NCI-H526 (cell line): ENCODE measurements around the gene BAIAP2L2.
"Not testable (repeated sequence)": the region's sequence is repeated elsewhere in the genome, so short reads cannot be mapped to it uniquely, and the experiment has no call there.

Experiments
- DNase-seq, 2 experiments: peaks; one replicate each; lab custom pipeline; 2025; lab: John Stamatoyannopoulos, UW

Gene BAIAP2L2

GRCh38 chr22:38110008-38110862 lies at the start of gene BAIAP2L2:
TSS of gene BAIAP2L2 (minus strand) at chr22:38110684. CDS start at chr22:38110525, 159 bp downstream.
- DNase-seq = peak in 1 of 2 experiments; percentile 49

GRCh38 chr22:38155703-38156102 lies 45.2 kb upstream of the BAIAP2L2 start:
- DNase-seq = no peak

- DNase-seq = not testable (repeated sequence)
Observed at GRCh38 chr22:38154563-38154915, 44.1 kb upstream of the BAIAP2L2 start.

- DNase-seq = no peak
Observed at GRCh38 chr22:38153821-38154562, 43.5 kb upstream of the BAIAP2L2 start.

GRCh38 chr22:38151126-38151500 lies 40.6 kb upstream of the BAIAP2L2 start:
- DNase-seq = no peak

GRCh38 chr22:38148245-38148644 lies 37.8 kb upstream of the BAIAP2L2 start:
- no peak for DNase-seq

GRCh38 chr22:38146166-38146565 lies 35.7 kb upstream of the BAIAP2L2 start:
- not testable (repeated sequence) for DNase-seq

- peak; percentile 12 to 37 for DNase-seq
Observed at GRCh38 chr22:38144025-38144405, 33.5 kb upstream of the BAIAP2L2 start.

GRCh38 chr22:38142606-38143005 lies 32.1 kb upstream of the BAIAP2L2 start:
- DNase-seq = no peak

- no peak for DNase-seq
Observed at GRCh38 chr22:38141217-38141973, 30.9 kb upstream of the BAIAP2L2 start.

GRCh38 chr22:38139901-38140300 lies 29.4 kb upstream of the BAIAP2L2 start:
- DNase-seq = no peak

- no peak for DNase-seq
Observed at GRCh38 chr22:38138961-38139360, 28.5 kb upstream of the BAIAP2L2 start.

GRCh38 chr22:38137876-38138687 lies 27.6 kb upstream of the BAIAP2L2 start:
- no peak for DNase-seq

GRCh38 chr22:38136607-38137006 lies 26.1 kb upstream of the BAIAP2L2 start:
- no peak for DNase-seq

- no peak for DNase-seq
Observed at GRCh38 chr22:38135133-38135706, 24.7 kb upstream of the BAIAP2L2 start.

- no peak for DNase-seq
Observed at GRCh38 chr22:38133331-38133730, 22.8 kb upstream of the BAIAP2L2 start.

- no peak for DNase-seq
Observed at GRCh38 chr22:38132794-38133193, 22.3 kb upstream of the BAIAP2L2 start.

GRCh38 chr22:38132136-38132535 lies 21.7 kb upstream of the BAIAP2L2 start:
- DNase-seq = no peak

- DNase-seq = no peak
Observed at GRCh38 chr22:38131399-38131798, 20.9 kb upstream of the BAIAP2L2 start.

GRCh38 chr22:38129856-38130255 lies 19.4 kb upstream of the BAIAP2L2 start:
- no peak for DNase-seq

GRCh38 chr22:38129021-38129420 lies 18.5 kb upstream of the BAIAP2L2 start:
- DNase-seq = no peak
